GM18858 (cell line): ENCODE data around the gene ABHD14A.

ENCODE experiments used
- ATAC-seq: cut with Tn5 transposase; IDR thresholded peaks from one replicate; pipeline ENCODE4 v1.9.1; 2021; ENCODE audit not compliant: unreplicated experiment

The ABHD14A gene

GRCh38 chr3:51955893-51956770, 18.7 kb upstream of the ABHD14A start:
- ATAC-seq, result no peak

GRCh38 chr3:51957520-51958205, 17.2 kb upstream of the ABHD14A start:
- no peak for ATAC-seq

- no peak for ATAC-seq
Observed at GRCh38 chr3:51958603-51959521, 16.0 kb upstream of the ABHD14A start.

- ATAC-seq, result no peak
Observed at GRCh38 chr3:51959651-51960050, 15.2 kb upstream of the ABHD14A start.

GRCh38 chr3:51960386-51960785, 14.5 kb upstream of the ABHD14A start:
- no peak for ATAC-seq

GRCh38 chr3:51961011-51961410, 13.9 kb upstream of the ABHD14A start:
- ATAC-seq, result no peak

GRCh38 chr3:51961602-51962569, 13.0 kb upstream of the ABHD14A start:
- ATAC-seq, result no peak

GRCh38 chr3:51962854-51963530, 11.9 kb upstream of the ABHD14A start:
- no peak for ATAC-seq

GRCh38 chr3:51963951-51964451, 10.9 kb upstream of the ABHD14A start:
- ATAC-seq, result no peak

- ATAC-seq, result no peak
Observed at GRCh38 chr3:51964521-51964920, 10.3 kb upstream of the ABHD14A start.

- no peak for ATAC-seq
Observed at GRCh38 chr3:51966016-51966415, 8.8 kb upstream of the ABHD14A start.

GRCh38 chr3:51966486-51966885, 8.4 kb upstream of the ABHD14A start:
- ATAC-seq, result no peak

GRCh38 chr3:51966922-51967383, 7.9 kb upstream of the ABHD14A start:
- no peak for ATAC-seq

- ATAC-seq, result no peak
Observed at GRCh38 chr3:51967384-51968169, 7.3 kb upstream of the ABHD14A start, which contains the start of gene PCBP4. Gene PCBP4 (minus strand): TSS chr3:51967454. CDS start chr3:51961240, 6,214 bp downstream.

- no peak for ATAC-seq
Observed at GRCh38 chr3:51968170-51968775, 6.6 kb upstream of the ABHD14A start.

- no peak for ATAC-seq
Observed at GRCh38 chr3:51968883-51969678, 5.8 kb upstream of the ABHD14A start.

GRCh38 chr3:51969841-51970240, 5.0 kb upstream of the ABHD14A start:
- ATAC-seq, result no peak
